Occipital lobe (tissue), 2 donors: ENCODE data around the gene FAM76B. TPM values are rescaled to one million over a fixed set of nuclear protein-coding genes. Genes with fewer than 3 reads are reported as not detected.

Source experiments
- DNase-seq: peaks from one replicate; lab custom pipeline; 2025; lab: John Stamatoyannopoulos, UW
- total RNA-seq: library from RNA; depleted of rRNA; stranded (reverse); fragments of >200 nt; gene quantifications from one replicate; pipeline ENCODE4 v1.2.3, GENCODE V29; 2014

Gene FAM76B
- total RNA-seq, 1 donor from 2014 or later = 73.0 TPM

DNA sequence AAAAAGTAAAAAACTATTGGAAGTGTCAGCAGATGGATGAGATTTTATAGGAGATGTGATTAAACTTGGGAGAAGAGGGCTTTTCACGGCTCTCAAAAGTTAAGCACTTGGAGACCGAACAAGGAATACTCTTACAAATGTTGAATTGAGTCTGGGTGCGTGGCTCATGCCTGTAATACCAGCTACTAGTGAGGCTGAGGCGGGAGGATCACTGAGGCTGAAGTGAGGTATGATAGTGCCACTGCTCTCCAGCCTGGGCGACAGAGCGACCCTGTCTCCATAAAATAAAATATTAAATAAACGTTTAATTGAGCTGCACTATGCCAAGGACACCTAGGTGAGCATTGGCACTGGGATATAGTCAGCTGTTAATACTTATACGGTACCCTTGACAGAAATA lies 2.6 kb upstream of the FAM76B start:
- no peak for DNase-seq

DNA sequence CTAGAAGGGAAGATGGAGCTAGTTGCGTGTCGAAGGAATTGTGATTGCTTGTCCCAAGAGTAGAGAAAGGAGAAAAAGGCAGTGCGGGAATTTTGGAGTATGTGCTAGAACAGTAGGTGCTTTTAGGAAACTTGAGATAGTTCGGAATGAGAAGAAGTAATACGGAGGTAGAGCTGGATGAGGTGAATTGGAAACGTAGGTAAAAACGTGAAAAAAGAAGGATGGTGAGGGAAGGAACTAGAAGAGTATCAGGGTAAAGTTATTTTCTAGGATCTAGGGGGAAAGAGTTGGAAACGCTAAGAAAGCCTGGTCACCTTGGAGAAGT lies 2.1 kb upstream of the FAM76B start:
- DNase-seq = no peak

DNA sequence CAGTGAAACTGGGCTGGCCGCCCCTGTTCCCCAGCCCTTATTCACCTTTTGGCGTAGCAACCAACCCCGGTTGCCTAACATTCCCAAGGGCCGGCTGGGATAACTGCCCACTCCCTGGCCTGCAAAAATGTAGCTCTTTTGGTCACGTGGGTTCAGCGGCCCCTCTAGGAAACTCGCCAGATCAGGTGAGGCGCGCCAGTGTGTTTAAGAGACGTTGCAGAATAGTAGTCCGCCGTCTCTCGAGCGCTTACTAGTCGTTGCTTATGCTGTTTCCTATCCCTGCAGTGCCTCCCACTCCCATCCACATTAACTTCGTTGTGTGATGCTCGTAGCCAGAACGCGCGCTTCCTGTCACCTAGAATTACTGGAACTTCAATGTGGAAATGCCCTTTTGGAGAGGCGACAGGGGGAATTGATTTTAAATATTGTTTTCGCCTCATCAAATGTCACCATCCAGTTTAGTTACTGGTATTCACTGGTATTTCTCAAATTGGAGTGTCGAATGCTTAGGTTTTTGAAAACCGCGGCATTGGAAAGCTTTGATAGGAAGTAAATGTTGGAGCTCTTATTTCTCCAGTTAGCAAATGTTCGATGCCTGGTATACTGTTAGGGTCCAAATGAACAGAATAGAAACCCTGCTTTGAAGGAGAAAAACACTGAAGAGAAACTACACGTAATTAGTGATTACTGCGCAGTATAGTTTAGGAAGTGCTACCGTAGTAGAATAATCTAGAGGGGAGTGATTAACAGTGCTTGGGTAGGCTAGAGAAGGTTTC lies 1.5 kb upstream of the FAM76B start:
- DNase-seq = peak; percentile 53

DNA sequence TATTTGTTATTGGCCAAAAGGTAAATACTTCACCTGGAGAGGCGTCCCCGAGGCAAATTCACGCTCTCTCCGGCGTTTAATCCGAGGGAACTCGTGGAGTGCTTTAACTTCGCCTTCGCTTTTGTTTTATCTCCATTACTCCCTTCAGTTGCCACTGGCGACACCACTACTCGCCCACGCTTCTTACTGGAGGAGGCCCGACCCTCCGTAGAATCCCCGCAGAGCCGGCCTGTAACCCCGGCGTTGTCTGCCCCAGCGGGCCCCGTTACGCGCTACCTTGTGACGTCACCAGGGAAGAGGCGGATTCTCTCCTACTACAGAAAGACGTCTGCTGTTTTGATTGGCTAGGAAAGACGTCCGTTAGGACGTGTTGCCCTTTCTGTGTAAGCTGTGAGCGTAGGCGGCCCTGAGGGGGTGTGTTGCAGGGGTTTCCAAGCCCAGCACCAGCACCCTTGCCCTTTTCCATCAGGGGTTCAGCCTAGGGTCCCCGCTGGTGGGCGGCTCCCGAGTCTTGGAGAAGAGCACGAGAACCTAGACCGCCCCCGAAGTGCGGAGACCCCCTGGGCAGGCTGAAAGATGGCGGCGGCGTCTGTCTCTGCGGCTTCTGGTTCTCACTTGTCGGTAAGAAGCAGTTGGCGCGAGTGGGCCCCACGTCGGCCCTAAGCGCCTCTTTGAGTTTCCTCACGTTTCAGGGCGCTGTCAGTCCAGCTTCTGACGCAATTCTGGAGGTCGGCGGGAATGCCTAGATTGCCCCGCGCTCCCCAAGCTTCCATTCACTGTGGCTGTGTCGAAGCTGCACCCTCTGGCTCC lies 746 bp upstream of the FAM76B start, which contains the start of gene CEP57:
Gene CEP57 (plus strand): TSS at position 376 of the 810 bp plus-strand sequence. CDS start 201 bp downstream, at position 577.
- DNase-seq = peak; percentile 92

DNA sequence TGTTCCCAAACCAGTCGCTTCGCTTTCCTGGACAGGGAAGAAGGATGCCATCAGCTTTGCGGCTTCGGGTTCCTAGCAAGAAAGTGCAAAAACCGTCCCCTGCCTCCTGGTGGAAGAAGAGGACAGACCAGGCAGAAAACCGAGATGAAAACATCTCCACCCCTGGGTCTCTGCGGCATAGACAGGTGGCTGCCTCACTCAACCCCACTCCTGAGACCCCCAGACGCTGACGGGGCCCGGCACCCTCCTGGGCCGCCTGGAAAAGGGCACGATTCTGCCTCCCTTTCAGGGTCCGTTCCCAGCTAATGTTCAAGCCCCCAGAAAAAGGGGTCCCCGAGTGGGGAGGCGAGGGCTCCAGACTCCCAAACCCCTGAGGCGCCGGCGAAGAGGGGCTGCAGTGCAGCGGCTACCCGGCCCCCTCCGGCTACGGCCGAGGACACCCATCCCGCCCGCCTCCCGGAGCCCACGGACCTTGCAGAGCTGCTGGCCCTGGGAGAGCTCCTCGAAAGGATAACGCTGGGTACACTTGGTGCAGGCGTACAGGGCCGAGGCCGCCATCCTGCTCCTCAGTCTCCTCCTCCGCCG lies 569 bp downstream of the FAM76B start:
- DNase-seq = peak; percentile 8

DNA sequence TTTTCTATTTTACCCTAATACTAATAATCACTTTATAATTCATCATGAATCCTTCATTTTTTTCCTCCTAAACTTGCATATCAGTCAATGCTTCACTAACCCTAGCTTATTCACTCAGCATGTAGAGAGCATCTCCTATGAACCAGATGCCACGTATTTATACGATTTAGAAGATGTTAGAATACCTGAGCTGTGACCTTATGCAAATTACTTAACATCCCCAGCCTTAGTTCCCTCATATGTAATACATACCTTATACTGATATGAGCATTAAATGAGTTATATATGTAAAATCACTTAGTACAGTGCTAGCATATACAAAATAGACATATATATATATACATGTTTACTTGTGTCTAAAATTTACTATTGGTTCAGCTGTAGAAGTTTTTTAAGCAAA lies 9.0 kb downstream of the FAM76B start:
- no peak for DNase-seq

DNA sequence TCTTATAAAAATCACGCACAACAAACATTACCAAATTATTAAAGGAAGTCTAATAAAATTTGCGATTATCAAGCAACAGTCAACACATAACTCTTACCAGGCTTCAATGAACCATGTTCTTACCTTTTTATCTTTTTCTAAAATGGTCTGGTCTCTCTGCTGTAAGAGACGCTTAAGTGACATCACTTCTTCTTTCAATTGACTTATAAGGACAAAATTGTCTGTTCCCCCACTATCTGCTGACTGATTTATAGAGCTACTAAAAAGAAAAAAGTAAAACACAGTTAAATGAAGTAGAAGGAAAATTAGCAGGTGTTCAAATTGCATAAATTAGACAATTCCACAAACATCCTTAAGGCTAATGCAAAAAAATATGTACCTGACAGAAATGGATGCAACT lies 10.9 kb downstream of the FAM76B start:
- DNase-seq = no peak

DNA sequence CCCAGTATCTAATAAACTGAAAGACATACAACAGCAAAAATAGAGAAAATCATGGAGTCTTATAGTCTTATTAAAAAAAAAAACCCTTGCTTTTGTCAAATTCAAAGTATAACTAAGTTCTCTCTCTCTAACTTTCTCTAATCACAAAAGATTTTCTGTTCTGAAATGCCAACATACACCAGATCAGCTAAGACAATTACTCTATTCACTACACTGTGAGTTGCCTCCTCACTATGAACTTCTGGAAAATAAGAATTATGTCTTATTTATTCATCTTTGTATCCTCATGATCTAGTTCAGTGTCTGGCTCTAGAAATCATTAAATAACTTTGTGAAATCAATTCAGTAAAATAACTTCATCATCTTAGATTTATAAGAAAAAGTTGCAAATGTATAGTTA lies 12.7 kb downstream of the FAM76B start:
- no peak for DNase-seq

DNA sequence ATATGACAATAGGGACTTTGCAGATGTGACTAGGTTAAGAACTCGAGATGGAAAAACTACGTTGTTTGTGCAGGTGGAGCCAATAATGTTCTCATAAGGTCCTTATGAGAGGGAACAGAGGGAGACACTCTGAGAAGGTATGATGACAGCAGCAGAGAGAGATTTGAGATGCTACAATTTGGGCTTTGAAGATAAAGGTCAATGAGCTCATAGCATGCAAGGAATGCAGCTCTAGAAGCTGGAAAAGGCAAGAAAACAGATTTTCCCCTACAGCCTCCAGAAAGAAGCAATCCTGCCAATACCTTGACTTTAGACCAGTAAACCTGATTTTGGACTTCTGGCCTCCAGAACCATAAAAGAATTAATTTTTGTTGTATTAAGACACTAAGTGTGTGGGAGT lies 21.1 kb downstream of the FAM76B start:
- no peak for DNase-seq

DNA sequence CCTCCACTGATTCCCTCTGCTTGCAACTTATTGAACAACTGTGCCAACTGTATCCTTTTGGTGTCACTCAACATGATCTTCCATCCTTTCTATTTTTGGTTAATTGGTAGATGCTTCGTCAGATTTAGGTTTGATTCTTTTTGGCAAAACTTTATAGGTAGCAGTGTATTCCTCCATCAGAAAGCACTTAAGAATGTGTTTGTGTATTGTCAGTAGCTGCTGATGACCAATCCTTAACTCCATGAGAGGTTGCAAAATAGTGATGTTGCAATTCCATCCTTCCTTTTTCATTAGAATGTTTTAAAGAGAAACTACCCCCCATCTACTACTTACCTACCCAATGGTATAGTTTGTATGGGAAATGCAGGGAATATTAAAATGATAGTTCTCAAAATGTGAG lies 22.1 kb downstream of the FAM76B start:
- no peak for DNase-seq

DNA sequence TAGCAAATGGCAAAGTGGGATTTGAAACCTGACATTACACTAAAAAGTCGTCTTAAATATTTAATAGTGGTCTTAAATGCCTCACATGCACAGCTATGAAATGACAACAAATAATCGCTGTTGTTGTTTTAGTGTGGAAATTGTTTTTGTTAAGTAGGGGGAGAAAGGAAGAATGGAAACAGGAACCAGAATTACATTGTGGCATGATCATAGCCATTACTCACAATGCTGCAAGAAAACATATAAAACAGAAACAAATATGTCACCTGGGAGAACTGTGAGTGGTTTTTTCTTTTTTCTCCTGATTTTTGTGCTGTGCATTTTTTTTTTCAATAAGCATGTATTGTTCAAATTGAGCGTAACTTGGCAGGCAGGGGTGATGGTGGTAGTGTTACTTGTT lies 22.9 kb downstream of the FAM76B start:
- DNase-seq = no peak

DNA sequence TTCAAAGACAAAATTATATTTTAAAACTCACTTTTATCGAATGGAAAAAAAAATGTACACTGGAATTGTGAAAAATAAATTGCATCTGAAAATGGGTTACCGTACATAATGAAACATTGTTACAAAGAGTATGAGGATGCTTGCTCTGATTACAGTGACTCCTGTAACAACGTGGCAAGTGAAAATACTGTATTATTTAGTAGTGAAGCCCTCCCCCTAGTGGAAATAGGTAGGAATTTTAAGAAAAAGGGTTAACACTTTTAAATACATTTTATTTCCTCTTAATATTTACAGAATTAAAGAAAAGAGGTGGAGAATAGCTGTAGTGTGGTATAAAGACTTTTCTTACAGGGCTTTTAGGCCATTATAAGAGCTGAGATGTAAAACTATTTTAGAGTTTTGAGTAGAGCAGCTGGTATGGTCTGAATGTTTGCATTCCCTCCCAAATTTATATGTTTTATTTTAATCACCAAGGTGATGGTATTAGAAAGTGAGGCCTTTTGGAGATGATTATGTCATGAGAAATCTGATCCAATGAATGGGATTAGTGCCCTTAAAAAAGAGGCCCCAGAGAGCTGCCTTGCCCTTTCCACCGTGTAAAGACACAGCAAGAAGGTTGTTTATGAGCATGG lies 25.2 kb downstream of the FAM76B start:
- no peak for DNase-seq

DNA sequence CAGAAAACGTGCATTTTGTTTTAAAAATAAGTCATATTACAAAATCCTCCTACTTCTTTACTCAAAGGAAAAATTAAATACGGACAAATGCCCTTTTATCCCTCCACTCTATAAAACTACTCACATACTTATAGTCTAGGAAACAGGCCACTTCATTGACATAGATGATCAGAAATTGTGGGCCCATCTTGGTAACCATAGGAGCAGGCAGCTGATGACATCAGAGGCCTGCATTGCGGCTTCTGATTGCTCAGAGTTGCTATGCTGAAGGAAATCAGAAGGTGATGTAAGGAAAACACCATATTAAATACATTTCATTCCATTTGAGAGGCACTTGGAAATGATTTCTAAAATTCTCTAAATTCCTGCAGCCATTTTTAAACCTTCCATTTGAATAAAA lies 27.0 kb downstream of the FAM76B start:
- DNase-seq = no peak

DNA sequence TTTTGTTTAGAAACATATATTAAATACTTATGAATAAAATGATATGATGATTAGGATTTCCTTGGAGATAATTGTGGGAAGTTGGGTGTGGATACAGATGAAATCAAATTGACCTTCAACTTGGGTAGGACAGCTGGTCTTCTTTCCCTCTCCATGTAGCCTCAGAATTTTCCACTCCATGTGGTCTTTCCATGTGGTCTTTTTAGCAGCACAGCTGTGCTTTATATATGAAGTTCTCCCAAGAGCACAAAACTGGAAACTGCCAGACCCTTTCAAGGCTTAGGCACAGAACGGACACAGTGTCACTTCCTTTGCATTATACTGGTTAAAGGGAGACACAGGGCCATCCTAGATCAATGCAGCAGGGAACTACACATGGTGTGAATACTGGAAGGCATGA lies 28.6 kb downstream of the FAM76B start:
- no peak for DNase-seq

DNA sequence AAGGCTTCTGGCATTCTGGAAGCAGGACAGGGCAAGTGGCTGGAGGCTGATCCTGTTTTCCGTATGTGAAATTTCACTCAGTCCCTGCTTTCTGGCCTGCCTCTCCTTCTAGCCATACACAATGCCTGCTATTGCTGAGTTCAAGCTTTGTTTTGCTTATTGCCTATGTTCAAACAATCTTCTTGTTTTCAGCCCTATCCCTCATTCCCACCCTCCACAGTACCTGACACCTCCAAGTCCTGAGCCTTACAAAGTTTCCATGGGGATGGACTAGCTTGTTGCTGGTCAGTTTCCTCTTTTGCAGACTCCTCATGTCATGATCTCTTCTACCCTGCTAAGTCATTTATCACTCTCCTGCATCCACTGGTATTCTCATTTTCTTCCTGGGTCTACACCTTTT lies 38.1 kb downstream of the FAM76B start:
- DNase-seq = no peak

DNA sequence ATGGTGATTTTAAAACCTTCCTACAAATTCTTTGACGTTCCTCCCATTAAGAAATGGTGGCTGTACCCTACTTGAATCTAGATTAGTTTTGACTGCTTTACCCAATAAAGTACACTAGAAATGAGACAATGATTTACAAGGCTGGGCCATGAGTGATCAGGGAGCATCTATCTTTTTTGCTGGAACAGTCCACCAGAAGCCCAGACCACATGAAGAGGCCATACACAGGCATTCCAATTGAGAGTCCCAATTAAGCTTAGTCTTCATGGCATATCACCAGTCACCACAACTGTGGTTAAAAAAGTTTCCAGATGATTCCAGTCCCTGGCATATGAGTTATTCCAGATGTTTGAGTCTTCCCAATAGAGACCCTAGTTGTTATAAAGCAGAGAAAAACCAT lies 39.5 kb downstream of the FAM76B start:
- no peak for DNase-seq

DNA sequence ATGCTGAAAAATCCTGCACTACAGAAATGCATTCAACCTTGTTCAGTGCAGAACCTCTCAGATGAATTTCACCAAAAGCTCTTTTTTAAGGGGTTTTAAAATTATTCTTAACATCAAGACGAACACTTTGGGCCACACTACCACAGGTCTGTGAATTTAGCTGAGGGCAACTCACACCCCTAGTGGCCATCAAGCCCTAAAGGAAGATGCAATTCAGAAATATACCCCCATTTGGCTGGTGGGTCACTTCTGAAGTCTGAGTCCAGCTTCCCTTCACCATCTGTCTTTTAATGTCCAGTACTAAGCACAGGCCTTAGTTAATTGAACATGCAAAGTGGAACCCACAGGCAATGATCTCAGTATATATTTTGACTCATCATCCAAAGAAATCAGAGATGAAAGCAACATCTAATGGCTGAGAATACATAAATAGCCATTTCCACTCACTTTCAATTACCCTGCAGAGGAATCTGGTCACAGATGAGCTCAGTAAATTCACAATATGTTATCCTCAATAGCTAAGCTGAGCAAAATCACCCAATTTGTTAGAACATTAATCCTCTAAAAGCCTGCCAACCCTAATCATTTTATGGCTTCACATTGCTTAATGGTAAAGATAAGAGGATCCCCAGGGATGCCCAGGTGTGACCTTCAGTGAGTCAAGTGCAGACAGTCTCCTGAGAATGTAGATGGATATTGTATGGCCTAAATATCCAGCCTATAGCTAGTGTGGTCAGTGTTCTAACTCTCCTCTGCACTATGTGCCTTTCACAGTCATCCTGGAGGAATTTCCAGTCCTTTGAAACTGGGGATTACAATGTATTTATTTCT lies 50.3 kb downstream of the FAM76B start:
- DNase-seq = no peak

DNA sequence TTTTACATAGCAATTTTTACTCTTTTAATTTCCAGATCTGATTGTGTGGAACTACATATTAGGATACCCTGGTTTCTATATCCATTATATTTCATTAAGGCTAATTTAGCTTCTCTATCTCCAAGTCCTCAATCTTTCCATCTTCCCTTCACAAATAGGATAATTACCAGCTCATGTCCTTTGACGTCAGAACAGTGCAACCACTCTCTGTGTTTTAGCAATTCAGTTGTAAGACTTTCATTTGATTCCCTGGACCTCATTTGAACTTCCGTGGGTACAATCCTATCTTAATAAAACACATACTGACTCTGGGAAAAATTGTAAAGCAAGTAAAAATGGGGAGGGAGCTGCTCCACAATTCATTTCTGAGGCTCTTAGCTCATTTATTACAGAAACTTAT lies 52.8 kb downstream of the FAM76B start:
- no peak for DNase-seq

DNA sequence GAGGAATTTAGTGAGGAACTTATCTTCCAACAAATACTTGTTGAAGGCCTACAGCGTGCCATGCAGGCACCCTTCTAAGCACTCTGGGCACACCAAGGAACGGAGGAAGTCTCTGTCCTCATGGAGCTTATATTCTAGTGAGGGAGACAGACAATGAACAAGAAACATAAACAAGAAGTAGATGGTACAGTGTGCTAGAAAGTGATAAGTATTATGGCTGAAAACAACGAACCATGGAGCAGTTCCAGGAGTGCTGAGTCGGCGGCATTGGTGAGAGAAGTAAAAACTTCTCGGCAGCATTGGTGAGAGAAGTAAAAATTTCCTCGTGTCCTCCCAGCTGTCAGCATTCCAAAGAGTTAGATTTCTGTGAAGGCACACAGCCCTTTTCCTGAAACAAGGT lies 53.2 kb downstream of the FAM76B start:
- DNase-seq = no peak

DNA sequence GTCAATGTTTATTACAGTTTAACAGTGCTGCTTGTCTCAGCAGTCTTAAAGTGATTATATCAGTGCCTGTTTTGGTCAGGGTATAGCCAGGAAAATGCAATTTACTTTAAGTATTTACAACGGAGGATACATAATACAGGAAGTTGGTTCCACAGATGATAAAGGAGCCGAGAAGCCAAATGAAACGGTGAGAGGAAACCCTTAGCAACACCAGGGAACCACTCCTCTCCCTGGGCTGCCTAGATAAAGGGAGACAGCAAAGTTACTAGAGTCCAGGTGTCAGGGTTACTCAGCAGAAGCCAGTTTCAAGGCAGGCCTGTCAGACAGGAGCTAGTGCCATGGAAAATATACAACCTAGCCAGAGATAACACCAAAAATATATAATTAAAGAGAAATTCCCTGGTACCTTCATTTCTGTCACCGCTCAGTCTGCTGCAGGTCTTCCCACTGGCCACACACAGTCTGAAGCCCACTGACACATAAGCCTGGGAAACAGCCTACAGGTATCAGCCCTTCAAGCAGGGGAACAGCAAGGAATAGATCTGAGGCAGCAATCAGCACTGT lies 55.5 kb downstream of the FAM76B start:
- no peak for DNase-seq
